HCT116 (cell line): ENCODE results near the gene GOLM1. TPM values are rescaled to one million over a fixed set of nuclear protein-coding genes. Genes with fewer than 3 reads are reported as not detected.

ENCODE experiments used
- ATAC-seq: fragments of 200-7000 bp; cut with Tn5 transposase; 2 replicates; pipeline ENCODE4 v1.9.1; 2020; ENCODE audit warnings: mild to moderate bottlenecking, moderate library complexity
- BruUV-seq: library from RNA; stranded (reverse); fragments of 400-500 nt; replicated peaks from 2 replicates; lab custom pipeline; 2021; lab: Mats Ljungman, UMichigan
- CTCF ChIA-PET: fragments of 300-600 bp; sonication (Branson Sonifier 250); formaldehyde crosslinking; loops from one replicate; lab custom pipeline; 2021; ENCODE audit warnings: antibody characterized with exemption; lab: Charles Lee
- POLR2A ChIA-PET: fragments of 300-600, 350-600 bp; sonication (Branson Sonifier 250); formaldehyde crosslinking; loops from one replicate; lab custom pipeline; 2021; ENCODE audit warnings: antibody characterized with exemption; lab: Charles Lee
- RAD21 ChIA-PET, 2 experiments: fragments of 300-600 bp; sonication (Branson Sonifier 250); formaldehyde crosslinking; loops; one replicate each; lab custom pipeline; 2023; ENCODE audit warnings: low total read pairs in 2 of 2; ENCODE audit not compliant: uncharacterized antibody in 2 of 2, unreplicated experiment in 2 of 2, low non-redundant PET in 1 of 2; lab: Charles Lee
- DNase-seq: peaks from one replicate; pipeline ENCODE4 v3.0.0-alpha.2; 2010; ENCODE audit warnings: low read depth, low spot score
- H2AFZ ChIP-seq: fragments of 200-600 bp; shearing (Covaris generic), sonication (generic); 2 replicates; pipeline ENCODE4 v1.6.1; 2017; ENCODE audit warnings: low read depth, mixed run types, mixed read lengths, antibody characterized with exemption, low read length; ENCODE audit not compliant: poor library complexity, severe bottlenecking
- H3K27ac ChIP-seq: 2 replicates; pipeline ENCODE4 v1.5.1; 2012; ENCODE audit warnings: low read depth, low read length
- H3K27me3 ChIP-seq: fragments of 200-600 bp; sonication (generic); 2 replicates; pipeline ENCODE4 v1.6.1; 2016; ENCODE audit warnings: mixed run types, low read length, mixed read lengths; ENCODE audit not compliant: insufficient read depth
- H3K36me3 ChIP-seq, 2 experiments: fragments of 200-500 bp in 1 of 2; fragments of 200-600 bp in 1 of 2; sonication (Bioruptor generic) in 1 of 2; sonication (generic) in 1 of 2; 2 replicates each; pipeline versions ENCODE4 v1.5.1 to v1.6.1; 2014 to 2016; ENCODE audit warnings: low read length in 2 of 2, inconsistent platforms in 1 of 2, mixed read lengths in 1 of 2, mixed run types in 1 of 2; ENCODE audit not compliant: insufficient read depth in 2 of 2, control insufficient read depth in 1 of 2
- H3K4me1 ChIP-seq, 2 experiments: fragments of 200-600 bp in 1 of 2; sonication (generic) in 1 of 2; 2 replicates each; pipeline versions ENCODE4 v1.5.1 to v1.6.1; 2012 to 2017; ENCODE audit warnings: low read length in 2 of 2, inconsistent platforms in 1 of 2, mild to moderate bottlenecking in 1 of 2, mixed read lengths in 1 of 2, mixed run types in 1 of 2, moderate library complexity in 1 of 2; ENCODE audit not compliant: insufficient read depth in 2 of 2, control insufficient read depth in 1 of 2
- H3K4me2 ChIP-seq: fragments of 200-600 bp; sonication (generic); 2 replicates; pipeline ENCODE4 v1.6.1; 2017; ENCODE audit warnings: mixed run types, low read length, mixed read lengths
- H3K4me3 ChIP-seq, 2 experiments: fragments of 200-600 bp in 1 of 2; sonication (generic) in 1 of 2; replicated peaks in 1 of 2; 2 replicates each; pipeline ENCODE4 v1.5.1; 2011 to 2016; ENCODE audit warnings: low read length in 2 of 2, control low read depth in 1 of 2, low read depth in 1 of 2, mild to moderate bottlenecking in 1 of 2, mixed read lengths in 1 of 2, mixed run types in 1 of 2
- H3K79me2 ChIP-seq: fragments of 200-600 bp; sonication (generic); 2 replicates; pipeline ENCODE4 v1.6.1; 2017; ENCODE audit warnings: mild to moderate bottlenecking, mixed run types, low read length, moderate library complexity, mixed read lengths; ENCODE audit not compliant: insufficient read depth
- H3K9ac ChIP-seq: fragments of 200-600 bp; sonication (generic); 2 replicates; pipeline ENCODE4 v1.6.1; 2016; ENCODE audit warnings: low read length, mixed read lengths
- H3K9me2 ChIP-seq: fragments of 200-600 bp; sonication (generic), shearing (Covaris generic); 2 replicates; pipeline ENCODE4 v1.6.1; 2017; ENCODE audit warnings: mixed run types, mild to moderate bottlenecking, moderate library complexity; ENCODE audit not compliant: insufficient read depth
- H3K9me3 ChIP-seq, 2 experiments: fragments of 200-500 bp in 1 of 2; fragments of 200-600 bp in 1 of 2; sonication (Bioruptor generic) in 1 of 2; sonication (generic) in 1 of 2; 2 replicates each; pipeline ENCODE4 v1.6.1; 2014 to 2017; ENCODE audit warnings: low read length in 2 of 2, mixed read lengths in 2 of 2, inconsistent platforms in 1 of 2, low read depth in 1 of 2, mild to moderate bottlenecking in 1 of 2, mixed run types in 1 of 2, moderate library complexity in 1 of 2; ENCODE audit not compliant: control insufficient read depth in 1 of 2, insufficient read depth in 1 of 2
- H4K20me1 ChIP-seq: fragments of 200-600 bp; sonication (generic), shearing (Covaris generic); 2 replicates; pipeline ENCODE4 v1.6.1; 2017; ENCODE audit warnings: mixed run types, mild to moderate bottlenecking, moderate library complexity; ENCODE audit not compliant: insufficient read depth
- CTCF ChIP-seq, 3 experiments: fragments of 200-600 bp in 1 of 3; sonication (generic) in 1 of 3; IDR thresholded peaks in 2 of 3; conservative IDR thresholded peaks in 1 of 3; 2 replicates each; pipeline ENCODE4 v1.5.1; 2012 to 2017; ENCODE audit warnings: low read depth in 2 of 3, low read length in 2 of 3, antibody characterized with exemption in 1 of 3, borderline replicate concordance in 1 of 3, control low read depth in 1 of 3, mild to moderate bottlenecking in 1 of 3, mixed read lengths in 1 of 3, mixed run types in 1 of 3, moderate library complexity in 1 of 3; ENCODE audit not compliant: insufficient read depth in 1 of 3
- EGR1 ChIP-seq: IDR thresholded peaks from 2 replicates; pipeline ENCODE4 v1.6.1; 2012; ENCODE audit warnings: low read depth
- EZH2 ChIP-seq: fragments of 200-600 bp; sonication (generic); IDR thresholded peaks from 2 replicates; pipeline ENCODE4 v1.6.1; 2017; ENCODE audit warnings: antibody characterized with exemption, mixed run types
- EZH2phosphoT487 ChIP-seq: fragments of 200-600 bp; IDR thresholded peaks from 2 replicates; pipeline ENCODE4 v1.6.1; 2018; ENCODE audit warnings: antibody characterized with exemption, borderline replicate concordance
- FOSL1 ChIP-seq: IDR thresholded peaks from 2 replicates; pipeline ENCODE4 v1.6.1; 2012; ENCODE audit warnings: low read depth
- MAX ChIP-seq: IDR thresholded peaks from 2 replicates; pipeline ENCODE4 v1.6.1; 2012
- POLR2A ChIP-seq: IDR thresholded peaks from 2 replicates; pipeline ENCODE4 v1.7.0; 2011; ENCODE audit warnings: borderline replicate concordance; ENCODE audit not compliant: insufficient read depth, insufficient read length; ENCODE audit errors: extremely low read depth
- POLR2AphosphoS5 ChIP-seq: IDR thresholded peaks from 2 replicates; pipeline ENCODE4 v1.6.1; 2011; ENCODE audit warnings: mild to moderate bottlenecking, low read depth, low read length, moderate library complexity
- RAD21 ChIP-seq: IDR thresholded peaks from 2 replicates; pipeline ENCODE4 v1.6.1; 2012; ENCODE audit warnings: low read depth, mild to moderate bottlenecking
- REST ChIP-seq: IDR thresholded peaks from 2 replicates; pipeline ENCODE4 v1.6.1; 2012; ENCODE audit warnings: low read depth
- SP1 ChIP-seq: IDR thresholded peaks from 2 replicates; pipeline ENCODE4 v1.6.1; 2012; ENCODE audit warnings: low read depth
- TCF7L2 ChIP-seq: IDR thresholded peaks from 2 replicates; pipeline ENCODE4 v1.7.0; 2011; ENCODE audit warnings: borderline replicate concordance, inconsistent platforms; ENCODE audit not compliant: insufficient read depth, insufficient read length; ENCODE audit errors: extremely low read depth
- ZBTB33 ChIP-seq: IDR thresholded peaks from 2 replicates; pipeline ENCODE4 v1.6.1; 2011; ENCODE audit warnings: mild to moderate bottlenecking, low read length, moderate library complexity; ENCODE audit not compliant: insufficient replicate concordance; ENCODE audit errors: extremely low read depth
- ZNF274 ChIP-seq: fragments of 200-500 bp; sonication (Bioruptor generic); IDR thresholded peaks from 2 replicates; pipeline ENCODE4 v1.6.1; 2014; ENCODE audit warnings: mild to moderate bottlenecking, low read depth, low read length, inconsistent platforms
- intact Hi-C: fragments of 100-400 bp; cut with micrococcal nuclease; formaldehyde crosslinking; loops from 2 replicates; pipeline ENCODE4 v1.10.0; 2022
- total RNA-seq: library from RNA; stranded (reverse); gene quantifications from one replicate; pipeline ENCODE4 v1.2.1, GENCODE V29; 2021; ENCODE audit not compliant: unreplicated experiment

GOLM1 gene
- total RNA-seq, 1 experiment from 2014 or later: 69.8 TPM

GRCh38 chr9:86112057-86112456, 12.7 kb upstream of the GOLM1 start:
- intact Hi-C loops: no loop called here
- ATAC-seq: no peak
- CTCF ChIA-PET: no interaction called here
- Histone ChIP-seq H3K9me2 (no peaks in the 10 kb centered on the region), H3K36me3 (no peaks in the 10 kb centered on the region), H3K4me3 (no peak overlapping the region), H4K20me1 (no peaks in the 10 kb centered on the region), H3K79me2 (no peaks in the 10 kb centered on the region), H3K4me2 (no peak overlapping the region), H3K27ac (no peak overlapping the region), H3K9ac (no peak overlapping the region), H3K27me3 (no peaks in the 10 kb centered on the region), H3K9me3 (no peaks in the 10 kb centered on the region), H3K4me1 (peaks cover 0 to 2% of the 10 kb centered on the region in 2 experiments; a peak in 3 of 4 replicates), H2AFZ (no peak overlapping the region)
- POLR2A ChIA-PET: no interaction called here
- TF ChIP-seq RAD21: no peak
- TF ChIP-seq POLR2A: no peak
- TF ChIP-seq MAX: no peak
- no peak for TF ChIP-seq REST
- no peak for TF ChIP-seq EZH2
- TF ChIP-seq TCF7L2: no peak
- no peak for TF ChIP-seq POLR2AphosphoS5
- no peak for TF ChIP-seq FOSL1
- TF ChIP-seq ZNF274: no peak
- TF ChIP-seq EZH2phosphoT487: no peak
- TF ChIP-seq EGR1: no peak
- no peak for TF ChIP-seq CTCF (IDR thresholded peaks at IDR 0.05 in 2 of 3, conservative IDR thresholded peaks at IDR 0.05 in 1 of 3; ENCODE audit: borderline replicate concordance in 1 of 3, insufficient read depth in 1 of 3, low read depth in 2 of 3, low read length in 2 of 3)
- TF ChIP-seq SP1: no peak
- TF ChIP-seq ZBTB33: no peak
- BruUV-seq: no TSS peak
- RAD21 ChIA-PET: no interaction called here
- DNase-seq: no peak
